Frontal cortex (tissue), 4 donors: Measurements from ENCODE around the gene ANKS1B. TPM values are rescaled to one million over a fixed set of nuclear protein-coding genes. Genes with fewer than 3 reads are reported as not detected.

Source experiments
- DNase-seq, 2 donors: peaks; one replicate each; pipeline ENCODE4 v3.0.0; 2012; ENCODE audit warnings: low spot score in 2 of 2
- FAIRE-seq: peaks from 2 replicates; lab custom pipeline; 2012; peaks lifted over from hg19 to GRCh38; lab: Jason Lieb, UNC
- total RNA-seq: library from RNA; depleted of rRNA; stranded (reverse); fragments of >200 nt; gene quantifications from one replicate; pipeline ENCODE4 v1.2.3, GENCODE V29; 2014
- donor health status: control.
- donor health status: control.
- donor health status: control.

The ANKS1B gene
- total RNA-seq, 1 donor from 2014 or later = 329 TPM

DNA sequence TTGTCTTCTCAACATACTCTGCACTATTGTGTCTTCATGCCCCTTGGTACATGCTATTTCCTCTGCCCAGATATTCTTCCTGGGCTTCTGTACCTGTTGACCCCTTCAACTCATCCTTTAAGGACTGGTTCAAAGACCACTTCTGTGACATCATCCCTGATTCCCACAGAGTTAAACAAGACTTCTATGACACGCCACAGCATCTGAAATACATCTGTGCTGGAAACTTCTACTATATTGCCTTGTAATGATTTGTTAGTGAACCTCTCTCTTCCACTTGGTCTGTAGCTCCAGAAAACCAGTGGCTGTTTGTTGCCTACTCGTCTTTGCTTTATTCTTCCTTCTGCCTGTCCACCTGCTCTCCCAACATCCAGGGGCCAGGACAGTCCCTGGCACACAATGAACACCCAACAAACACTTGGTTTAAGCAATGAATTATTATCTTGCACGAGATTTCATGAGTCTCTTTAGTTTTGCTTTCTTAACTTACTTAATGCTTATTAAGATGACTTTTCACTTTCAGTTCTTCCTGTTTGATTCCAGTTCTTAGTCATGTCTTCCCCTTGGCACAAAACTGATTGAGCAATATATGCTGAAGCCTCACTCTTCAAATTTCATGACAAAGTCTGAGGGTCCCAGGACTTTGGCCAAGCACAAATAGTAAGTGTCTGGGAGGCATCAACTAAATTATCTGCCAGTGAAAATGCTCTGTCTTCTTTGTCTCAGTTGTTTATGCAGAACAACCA lies 853.8 kb downstream of the ANKS1B start:
- no peak for DNase-seq

DNA sequence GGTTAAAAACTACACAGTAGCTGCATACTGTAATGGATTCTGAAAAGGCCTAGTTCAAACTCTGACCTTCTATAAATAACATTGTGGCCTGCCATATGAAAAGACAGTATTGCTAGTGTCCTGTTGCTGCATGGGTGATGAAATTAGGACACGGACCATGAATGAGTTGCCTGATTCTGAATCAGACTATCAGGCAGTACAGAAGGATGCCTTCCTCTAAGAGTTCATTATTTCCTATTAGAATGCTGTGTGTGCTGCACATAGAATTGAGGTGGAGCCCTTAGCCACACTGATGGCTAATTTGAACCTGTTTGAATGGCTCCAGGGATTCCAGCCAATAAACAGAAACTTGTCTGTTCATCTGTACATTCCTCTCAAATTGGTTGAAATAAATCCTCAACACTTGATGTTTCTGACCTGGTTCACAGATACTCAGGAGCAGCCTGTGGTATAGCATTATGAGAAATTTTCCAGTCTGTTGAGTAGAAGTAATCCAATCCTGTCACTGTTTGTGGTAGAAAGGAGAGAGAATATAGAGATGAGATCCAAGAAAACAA lies 856.4 kb downstream of the ANKS1B start:
- FAIRE-seq (no peak), DNase-seq (no peak)

More for the DNA sequence above, 853.8 kb downstream of the ANKS1B start:
- no peak for FAIRE-seq

DNA sequence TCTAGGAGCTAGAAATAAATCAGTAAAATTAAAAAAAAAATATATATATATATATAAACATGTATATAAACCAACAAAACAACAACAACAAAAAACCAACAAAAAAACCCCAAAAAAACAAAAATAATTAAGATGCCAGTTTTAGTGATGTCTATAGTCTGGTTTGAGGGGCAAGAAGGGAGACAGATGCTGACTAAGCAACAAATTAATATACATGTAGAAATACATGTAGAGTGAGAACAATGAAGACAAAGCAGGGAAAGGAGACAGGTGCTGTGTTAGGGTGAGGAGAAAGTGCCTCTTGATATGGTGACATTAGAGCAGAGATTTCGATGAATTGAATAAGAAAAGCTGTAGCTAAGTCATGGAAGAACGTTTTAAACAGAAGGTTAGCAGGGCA lies 861.8 kb downstream of the ANKS1B start:
- DNase-seq = no peak
- no peak for FAIRE-seq

DNA sequence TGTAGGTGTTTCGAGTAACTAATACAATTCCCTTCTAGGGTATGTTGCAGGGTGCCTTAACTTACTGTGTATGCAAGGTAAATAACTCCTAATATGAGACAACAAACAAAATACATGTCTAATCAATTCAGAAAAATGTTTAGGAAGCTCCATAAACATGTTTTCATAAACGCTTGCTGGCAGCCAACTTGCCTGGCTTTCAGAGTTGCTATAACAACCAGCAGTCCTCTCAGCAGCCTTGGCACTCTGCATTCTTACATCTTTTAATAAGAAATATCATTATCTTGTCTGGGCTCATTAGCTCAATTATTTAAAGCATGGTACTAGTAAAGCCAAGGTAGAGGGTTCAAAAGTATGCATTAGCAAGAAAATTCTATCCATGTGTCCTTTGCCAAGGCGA lies 862.2 kb downstream of the ANKS1B start:
- no peak for FAIRE-seq
- DNase-seq = no peak

DNA sequence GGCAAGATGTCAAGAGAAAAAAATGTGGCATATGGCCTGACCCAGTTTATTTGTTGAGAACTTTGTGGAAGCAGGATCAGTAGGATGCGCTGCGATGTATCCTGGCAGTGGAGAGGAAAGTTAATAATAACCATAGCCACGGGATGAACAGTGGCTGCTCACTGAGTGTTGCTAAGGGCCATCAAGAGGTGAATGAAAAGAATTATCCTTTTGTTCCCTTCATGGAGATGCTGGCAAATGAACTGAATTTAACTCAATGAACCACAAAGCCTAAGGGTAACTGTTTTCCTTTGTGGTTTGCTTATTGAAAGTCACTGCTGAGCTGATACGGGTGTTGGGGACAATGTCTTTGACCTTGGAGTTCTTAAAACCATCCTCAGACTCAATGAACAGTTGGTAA lies 863.2 kb downstream of the ANKS1B start:
- DNase-seq = no peak
- no peak for FAIRE-seq

DNA sequence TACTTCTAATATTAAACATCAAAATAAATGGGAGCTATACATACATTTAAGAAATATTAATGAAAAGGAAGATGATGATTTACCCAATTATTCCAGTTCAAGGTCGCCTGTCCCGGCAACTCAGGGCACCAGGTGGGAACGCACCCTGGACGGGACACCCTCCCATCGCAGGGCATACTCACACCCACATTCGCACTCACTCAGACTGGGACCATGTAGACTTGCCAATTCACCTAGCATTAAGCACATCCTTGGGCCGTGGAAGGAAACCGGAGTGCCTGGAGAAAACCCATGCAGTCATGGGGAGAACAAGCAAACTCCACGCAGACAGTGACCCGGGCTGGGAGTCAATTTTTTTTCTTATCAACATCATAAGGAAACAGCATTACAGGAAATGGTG lies 864.8 kb downstream of the ANKS1B start:
- FAIRE-seq (no peak), DNase-seq (no peak)

DNA sequence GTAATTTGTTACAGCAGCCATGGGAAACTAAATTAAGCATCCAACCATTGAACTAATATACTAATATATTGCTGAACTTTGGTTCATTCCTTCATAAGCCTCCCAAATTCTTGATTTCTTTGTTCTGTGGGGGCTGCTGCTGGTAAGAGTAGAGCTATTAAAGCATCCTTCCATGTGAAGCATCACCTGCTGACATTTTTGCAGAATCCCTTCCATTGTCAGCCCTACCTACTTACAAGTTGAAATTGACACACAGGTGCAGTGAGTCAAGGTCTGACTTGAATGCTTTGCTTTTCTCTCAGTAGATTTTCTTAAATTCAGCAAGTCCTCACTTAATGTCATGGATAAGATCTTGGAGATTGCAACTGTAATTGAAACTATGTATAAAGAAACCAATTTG lies 865.3 kb downstream of the ANKS1B start:
- no peak for DNase-seq
- no peak for FAIRE-seq

DNA sequence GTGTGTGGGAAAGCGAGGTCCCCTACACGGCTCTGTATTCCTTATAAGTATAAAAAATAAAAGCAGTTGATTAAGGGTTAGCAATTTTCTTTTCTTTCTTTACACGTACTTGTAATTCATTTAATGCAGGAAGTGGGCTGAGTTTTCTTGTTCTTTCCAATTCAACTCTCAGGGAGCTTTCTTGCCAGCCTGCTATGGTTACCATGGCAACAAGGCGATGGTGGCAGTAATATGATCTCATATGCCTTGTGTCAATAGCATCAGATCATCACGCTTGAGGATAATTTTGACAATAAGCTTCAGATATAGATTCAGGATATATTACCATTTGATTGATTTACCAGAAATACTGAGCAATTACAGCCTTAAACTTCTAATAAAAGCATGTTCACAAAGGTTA lies 873.1 kb downstream of the ANKS1B start:
- FAIRE-seq (no peak), DNase-seq (no peak)

DNA sequence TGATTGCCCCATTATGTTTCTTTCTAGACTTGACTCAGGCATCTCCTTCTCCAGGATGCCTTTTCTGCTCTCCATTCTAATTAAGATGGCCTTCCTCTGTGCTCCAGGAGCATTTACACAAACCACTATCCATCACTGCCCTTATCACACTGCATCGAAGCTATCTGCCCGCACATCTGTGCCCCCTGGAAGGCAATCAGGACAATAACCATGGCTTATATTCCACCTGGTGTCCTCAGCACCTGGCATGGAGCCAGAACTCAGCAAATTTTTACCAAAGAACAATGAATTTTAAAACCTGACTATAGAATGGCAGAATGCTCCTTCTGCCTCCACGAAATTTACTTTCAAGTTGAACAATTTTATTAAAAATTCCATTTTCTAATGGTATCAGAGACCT lies 873.9 kb downstream of the ANKS1B start:
- DNase-seq = no peak
- FAIRE-seq = no peak

DNA sequence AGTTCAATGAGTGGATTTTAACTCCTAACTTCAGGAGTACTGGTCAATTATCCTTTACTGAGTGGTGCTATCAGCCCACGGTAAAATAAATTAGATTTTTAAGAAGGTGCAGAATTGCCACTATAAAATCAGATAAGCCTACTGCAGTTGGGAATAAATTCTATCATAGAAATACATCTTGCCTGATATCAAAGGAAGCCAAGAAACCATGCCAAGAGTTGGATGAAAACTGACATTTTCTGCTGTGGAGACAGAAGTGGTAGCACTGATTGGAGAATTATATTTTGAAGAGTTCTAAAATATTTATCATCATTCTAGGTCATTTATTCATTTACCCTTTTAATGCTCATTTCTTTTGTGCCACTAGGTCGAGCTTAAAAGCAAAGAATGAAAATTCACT lies 874.5 kb downstream of the ANKS1B start:
- FAIRE-seq (no peak), DNase-seq (no peak)

DNA sequence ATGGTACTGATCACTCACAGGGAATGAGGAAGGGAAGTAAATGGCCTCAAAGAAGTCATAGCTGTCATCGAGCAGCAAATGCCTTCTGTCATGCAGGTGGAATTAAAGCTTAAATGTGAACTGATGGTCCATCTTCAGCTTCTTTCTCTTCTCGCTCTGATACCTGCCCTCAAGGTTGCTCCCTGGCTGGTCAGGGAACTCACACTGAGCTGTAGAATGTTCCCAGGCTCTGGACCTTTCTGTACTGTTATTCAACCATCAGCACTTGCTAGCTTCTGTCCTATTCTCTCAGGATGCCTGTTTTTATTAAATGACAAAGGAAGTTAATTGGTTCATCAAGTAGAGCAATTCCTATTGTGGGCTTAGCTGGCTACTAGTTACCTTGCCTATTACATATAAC lies 875.8 kb downstream of the ANKS1B start:
- FAIRE-seq = no peak

DNA sequence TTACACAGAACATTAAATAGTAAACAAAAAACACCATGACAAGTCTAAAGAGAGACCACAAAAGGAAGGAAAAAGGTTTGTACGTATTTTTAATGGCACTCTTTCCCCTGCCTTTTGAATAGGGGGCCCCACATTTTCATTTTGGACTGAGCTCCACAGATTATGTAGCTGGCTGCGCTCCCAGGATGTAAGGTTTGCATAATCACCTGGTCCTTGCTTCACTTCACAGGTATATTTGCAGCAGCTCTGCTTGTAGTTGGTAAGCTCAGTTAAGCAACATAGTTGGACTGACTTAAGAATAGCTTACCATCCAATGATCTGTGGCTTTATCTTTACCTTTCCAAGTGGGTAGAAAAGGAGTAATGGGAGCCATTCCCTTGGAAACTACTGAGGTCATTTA lies 885.0 kb downstream of the ANKS1B start:
- FAIRE-seq (no peak), DNase-seq (no peak)

More for the DNA sequence above, 875.8 kb downstream of the ANKS1B start:
- no peak for DNase-seq

DNA sequence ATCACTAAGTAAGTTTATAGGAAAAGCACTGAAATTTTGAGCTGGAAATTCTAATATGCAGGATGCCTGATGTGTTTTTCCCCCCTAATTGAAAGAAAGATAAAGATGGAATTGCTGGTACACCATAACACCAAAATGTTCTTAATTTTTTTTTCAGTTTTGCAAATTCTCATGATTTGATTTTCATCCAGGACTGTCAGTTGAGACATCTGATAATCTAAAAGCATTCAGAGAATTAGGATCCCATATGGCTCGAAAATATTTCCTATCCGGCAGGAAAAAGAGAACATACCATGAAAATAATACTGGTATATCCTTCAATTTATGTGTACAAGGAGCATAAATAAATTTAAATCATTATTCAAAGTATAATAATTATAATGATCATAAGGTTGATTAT lies 887.6 kb downstream of the ANKS1B start:
- FAIRE-seq (no peak), DNase-seq (no peak)

DNA sequence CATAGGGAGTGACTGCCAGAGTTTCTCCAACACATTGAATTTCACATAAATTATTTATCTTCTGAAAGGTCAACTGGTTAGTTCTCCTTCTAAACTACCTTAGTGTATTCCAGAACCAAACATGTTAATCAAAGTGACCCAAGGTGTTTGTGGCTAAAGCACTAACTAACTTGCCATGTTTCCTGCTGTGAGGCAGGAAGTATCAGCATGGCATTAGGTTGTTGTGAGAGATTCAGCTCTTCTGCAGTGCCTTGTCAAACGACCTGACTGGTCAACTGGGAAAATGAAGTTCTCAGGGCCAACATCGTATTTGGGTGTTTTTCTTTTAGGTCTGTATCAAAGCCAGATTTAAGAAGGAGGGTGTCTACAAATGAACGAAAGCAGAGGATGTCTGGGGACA lies 891.6 kb downstream of the ANKS1B start:
- FAIRE-seq (no peak), DNase-seq (no peak)

DNA sequence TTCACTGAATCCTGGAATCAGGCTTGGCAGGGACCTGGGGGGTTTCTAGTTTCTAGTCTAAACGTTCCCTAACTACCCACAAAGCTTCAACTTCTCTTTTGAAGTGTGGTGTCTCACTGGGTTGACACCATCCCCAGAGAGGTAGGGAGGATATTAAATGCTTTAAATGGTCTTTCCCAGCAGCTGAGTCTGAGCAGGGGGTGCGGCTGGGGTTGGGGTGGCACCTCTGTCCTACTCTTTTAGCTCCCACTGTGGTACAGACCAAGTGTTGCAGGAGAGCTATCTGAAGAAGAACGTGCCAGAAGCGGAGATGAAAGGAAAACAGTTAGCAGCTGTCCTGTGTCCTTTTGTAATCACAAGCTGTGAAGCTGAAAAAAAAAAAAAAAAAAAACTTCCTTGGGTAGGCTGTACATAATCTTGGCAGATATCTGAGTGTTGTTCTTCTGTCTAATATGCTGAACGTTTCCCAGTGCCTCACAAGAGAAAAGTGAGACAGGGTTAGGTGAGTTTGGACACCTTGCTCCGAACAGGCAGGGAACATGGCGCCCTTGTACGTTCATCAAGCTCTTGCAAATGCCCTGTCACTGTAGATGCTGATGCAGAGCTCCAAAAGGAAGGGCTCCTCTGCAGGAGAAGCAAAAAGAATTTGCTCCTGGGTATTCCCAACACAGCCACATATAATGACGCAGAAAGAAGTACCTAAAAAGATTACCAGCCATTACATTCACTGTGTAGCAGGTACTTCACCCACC lies 892.5 kb downstream of the ANKS1B start:
- no peak for DNase-seq
- FAIRE-seq = no peak

DNA sequence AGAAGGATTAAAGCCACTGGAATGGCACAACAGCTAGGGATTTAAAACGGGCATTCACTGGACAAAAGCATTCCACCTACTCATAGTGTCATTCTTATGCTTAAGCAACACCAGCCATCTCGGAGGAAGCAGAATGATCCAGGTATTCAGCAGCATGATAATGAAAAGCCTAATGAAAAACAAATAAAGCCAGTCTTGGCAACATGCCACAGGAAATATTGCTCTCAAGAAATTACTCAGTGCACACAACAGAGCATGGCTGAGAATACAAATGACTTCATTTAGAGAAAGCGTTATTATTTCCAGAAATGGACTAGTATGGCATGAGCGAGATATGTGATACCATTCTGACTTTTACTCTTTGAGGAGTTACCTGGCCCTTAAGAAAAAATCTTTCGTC lies 897.5 kb downstream of the ANKS1B start:
- no peak for FAIRE-seq
- DNase-seq = no peak

DNA sequence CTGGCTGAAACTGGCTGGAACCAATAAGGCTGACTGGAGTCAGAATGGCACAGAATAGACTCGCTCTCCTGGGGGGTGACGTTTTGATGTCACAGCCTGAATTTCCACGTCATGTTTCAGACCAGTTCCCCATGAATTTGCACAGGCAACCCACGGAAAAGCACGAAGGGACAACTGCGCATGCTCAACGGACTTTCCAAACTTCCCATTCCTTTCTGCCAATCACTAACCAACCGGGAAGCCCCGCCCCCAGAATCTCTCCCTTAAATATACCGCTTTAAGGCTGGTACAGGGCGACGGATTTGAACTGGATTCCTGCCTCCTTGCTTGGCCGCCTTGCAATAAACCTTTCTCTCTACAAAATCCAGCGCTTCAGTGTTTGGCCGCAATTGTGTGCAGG lies 904.9 kb downstream of the ANKS1B start:
- no peak for DNase-seq
- FAIRE-seq = no peak

DNA sequence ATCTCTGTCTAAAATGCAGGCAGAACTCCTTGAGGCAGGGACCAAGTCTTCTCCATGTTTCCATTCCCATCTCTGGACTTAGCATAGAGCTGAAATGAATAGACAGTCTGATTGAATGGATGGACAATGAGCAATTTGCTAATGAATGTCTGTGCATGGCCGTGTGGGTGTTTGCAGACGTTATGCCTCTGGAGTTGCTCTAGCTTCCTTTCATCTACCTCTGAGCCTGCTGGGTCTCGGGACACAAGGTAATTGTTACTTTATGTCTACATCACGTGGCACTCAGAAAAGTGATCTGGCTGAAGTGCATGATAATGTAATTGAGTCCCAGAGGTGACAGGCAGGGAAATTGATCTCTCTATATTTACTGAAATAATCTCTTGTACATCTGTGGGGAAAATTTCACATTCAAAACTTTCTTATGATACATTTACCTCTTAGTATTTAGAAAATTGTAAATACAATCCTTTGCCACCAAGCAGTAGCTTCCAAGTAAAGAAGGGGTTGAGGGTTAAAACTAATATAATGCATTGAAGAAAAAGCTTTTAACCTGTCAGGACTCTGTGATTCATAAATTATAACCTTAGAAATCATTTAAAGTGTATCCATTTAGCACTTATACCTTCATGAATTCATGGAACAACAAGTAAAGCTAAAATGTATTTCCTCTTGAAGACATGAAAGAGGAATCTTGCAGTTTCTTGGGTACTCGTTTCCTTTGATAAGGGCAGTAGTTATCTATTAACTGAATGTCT lies 915.6 kb downstream of the ANKS1B start:
- DNase-seq = no peak
- no peak for FAIRE-seq

DNA sequence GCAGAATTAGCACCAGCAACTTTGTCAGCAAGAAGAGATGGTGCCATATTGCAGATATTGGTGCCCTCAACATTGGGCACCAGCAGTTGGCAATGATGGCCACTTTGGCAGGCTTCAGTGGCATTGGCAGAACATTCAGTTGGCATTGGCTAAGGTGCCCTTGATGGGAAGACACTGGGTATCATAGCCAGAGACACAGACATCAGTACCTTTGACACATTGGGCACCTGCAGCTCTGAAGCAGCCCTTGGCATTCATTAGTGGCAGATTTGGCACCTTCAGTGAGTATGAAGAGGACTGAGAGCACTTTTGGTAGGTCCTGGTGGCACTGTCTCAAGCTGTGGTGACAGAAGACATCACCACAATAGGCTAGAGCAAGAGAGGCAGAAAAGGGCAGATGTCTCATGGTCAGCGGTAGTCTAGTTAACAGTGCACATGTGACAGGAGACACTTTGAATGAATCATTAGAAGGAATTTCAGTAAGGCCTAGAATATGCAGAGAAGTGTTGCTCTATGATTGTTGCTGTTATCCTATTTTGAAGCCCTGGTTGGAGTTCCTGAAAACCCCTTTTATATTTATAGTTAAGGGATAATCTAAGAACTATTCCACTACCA lies 917.5 kb downstream of the ANKS1B start:
- FAIRE-seq = no peak
- DNase-seq = no peak

DNA sequence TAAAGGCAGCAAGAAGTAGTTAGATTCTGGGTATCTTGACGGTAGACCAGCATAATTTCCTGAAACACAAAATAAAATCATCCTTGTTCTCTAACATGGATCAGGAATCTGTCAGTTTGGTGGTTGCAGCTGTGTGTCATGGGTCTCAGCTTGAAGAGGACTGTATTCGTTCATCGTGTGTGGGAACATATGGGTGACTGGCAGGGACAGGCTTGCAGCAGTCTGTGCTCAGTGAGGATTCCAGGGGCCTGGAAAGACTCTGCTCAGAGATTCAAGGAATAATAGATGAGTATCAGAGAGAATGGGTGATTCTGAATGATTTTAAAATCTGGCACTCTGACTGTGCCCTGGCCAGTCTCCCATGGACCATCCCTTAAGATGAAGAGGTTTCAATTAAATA lies 918.0 kb downstream of the ANKS1B start:
- DNase-seq = no peak
- FAIRE-seq = no peak
